HG02852 (cell line): ENCODE data around the gene NMUR1.
"Not testable (repeated sequence)": the region's sequence is repeated elsewhere in the genome, so short reads cannot be mapped to it uniquely, and the experiment has no call there.

Experiments used
- ATAC-seq: cut with Tn5 transposase; IDR thresholded peaks from one replicate; pipeline ENCODE4 v1.9.1; 2021; ENCODE audit warnings: mild to moderate bottlenecking, moderate library complexity; ENCODE audit not compliant: unreplicated experiment

The NMUR1 gene

GRCh38 chr2:231530099-231531011, at the start of gene NMUR1:
Gene NMUR1 (minus strand): TSS chr2:231530445. CDS start chr2:231530361, 84 bp downstream.
- no peak for ATAC-seq

DNA sequence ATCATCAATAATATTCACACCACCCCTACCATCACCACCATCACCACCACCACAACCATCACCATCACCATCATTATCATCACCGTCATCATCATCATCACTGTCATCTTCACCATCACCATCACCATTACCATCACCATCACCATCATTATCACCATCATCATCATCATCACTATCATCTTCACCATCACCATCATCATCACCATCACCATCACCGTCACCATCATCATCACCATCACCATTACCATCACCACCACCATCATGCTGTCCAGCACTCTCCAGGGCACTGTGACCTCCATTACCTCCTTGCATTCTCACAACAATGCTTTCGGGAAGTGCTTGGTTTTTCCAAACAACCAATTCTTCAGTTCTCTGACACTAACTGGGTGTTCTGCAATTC, 49.3 kb upstream of the NMUR1 start:
- no peak for ATAC-seq

DNA sequence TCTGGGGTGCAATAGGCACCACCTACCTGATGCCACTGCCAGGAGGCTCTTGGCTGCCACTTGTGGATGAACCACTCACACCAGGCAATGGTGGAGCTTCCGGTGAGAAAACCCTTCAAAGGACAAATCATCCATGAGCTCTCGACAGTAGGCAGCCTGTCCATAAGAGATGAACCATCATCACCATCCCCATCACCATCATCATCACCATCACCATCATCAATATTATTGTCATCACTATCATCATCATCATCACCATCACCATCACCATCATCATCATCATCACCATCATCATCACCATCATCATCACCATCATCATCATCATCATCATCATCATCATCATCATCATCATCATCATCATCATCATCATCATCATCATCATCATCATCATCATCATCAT, 48.4 kb upstream of the NMUR1 start:
- not testable (repeated sequence) for ATAC-seq

DNA sequence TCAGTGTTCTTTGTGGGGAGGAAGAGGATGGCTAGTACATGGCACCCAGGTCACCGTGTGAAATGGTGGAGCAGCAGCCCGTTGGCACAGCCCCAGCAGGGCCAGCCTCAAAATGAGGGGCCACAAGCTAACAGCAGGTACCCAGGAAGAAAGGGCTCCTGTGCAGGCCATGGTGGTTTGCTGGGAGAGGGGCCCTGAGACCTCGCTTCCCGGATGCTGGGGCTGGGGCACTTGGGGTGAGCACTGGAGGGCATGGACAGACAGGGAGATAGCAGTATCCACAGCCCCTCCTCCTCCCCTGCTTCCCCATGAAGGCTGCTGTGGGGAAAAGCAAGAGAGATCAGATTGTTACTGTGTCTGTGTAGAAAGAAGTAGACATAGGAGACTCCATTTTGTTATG, 46.2 kb upstream of the NMUR1 start:
- ATAC-seq = no peak

GRCh38 chr2:231575612-231576256, 45.5 kb upstream of the NMUR1 start:
- no peak for ATAC-seq

- no peak for ATAC-seq
Measured at GRCh38 chr2:231573698-231574421, 43.6 kb upstream of the NMUR1 start.

DNA sequence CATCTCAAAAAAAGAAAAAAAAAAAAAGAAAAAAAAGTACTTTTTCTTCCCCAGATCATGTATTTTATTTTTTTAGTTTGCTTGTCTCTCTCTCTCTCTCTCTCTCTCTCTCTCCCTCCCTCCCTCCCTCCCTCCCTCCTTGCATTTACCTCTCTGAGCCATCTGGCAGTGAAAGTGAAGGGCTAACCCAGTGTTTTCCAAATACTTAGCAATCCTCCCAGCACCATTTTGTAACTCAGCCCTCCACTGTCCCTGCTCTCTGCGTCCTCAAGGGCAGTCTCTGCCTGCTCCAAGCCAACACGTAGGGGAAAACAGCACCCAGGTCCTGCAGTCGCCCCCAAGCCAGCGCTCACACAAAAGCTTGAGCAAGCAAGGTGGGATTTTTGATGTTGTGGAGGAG, 42.9 kb upstream of the NMUR1 start:
- no peak for ATAC-seq

GRCh38 chr2:231571661-231572191, 41.5 kb upstream of the NMUR1 start:
- ATAC-seq = no peak

DNA sequence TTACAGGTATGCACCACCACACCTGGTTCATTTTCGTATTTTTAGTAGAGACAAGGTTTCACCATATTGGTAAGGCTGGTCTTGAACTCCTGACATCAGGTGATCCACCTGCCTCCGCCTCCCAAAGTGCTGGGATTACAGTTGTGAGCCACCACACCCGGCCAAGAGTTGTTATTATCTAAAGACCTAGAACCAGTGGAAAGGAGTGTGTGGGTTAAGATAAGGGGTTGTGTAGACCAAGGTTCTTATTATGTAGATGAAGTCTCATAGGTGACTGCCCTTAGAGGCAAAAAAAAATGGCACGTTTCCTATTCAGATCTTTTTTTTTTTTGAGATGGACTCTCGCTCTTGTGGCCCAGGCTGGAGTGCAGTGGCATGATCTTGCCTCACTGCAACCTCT, 40.7 kb upstream of the NMUR1 start:
- not testable (repeated sequence) for ATAC-seq

GRCh38 chr2:231568785-231569435, 38.7 kb upstream of the NMUR1 start:
- no peak for ATAC-seq

DNA sequence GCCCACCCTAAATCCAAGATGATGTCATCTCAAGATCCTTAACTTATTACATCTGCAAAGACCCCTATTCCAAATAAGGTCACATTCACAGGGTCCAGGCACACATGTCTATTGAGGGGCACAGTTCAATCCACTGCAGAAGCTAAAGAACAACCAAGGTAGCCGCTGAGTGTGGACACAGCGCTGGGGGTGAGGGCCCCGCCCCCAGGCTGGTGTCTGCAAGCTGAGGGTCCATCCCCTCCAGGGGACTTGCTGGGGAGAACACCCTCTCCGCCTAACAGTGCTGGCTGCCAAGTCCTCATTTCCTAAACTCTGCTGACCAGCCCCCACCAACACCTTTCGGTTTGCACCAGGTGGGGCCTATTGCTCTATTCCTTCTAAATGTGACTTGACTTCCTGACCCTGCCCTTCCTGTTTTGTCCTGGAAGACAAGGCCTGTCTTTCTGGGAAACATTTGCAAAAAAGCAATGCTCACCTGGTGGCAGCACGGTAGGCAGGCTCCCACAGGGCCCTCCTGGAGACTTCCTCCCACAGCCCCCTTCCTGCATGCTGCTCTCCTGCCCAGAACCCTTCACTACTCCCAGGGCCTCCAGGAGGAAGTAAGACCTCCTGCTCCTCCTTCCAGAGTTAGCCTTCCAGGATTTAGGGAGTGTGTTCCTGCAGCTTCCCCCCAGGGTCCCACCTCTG, 38.0 kb upstream of the NMUR1 start:
- ATAC-seq = no peak

DNA sequence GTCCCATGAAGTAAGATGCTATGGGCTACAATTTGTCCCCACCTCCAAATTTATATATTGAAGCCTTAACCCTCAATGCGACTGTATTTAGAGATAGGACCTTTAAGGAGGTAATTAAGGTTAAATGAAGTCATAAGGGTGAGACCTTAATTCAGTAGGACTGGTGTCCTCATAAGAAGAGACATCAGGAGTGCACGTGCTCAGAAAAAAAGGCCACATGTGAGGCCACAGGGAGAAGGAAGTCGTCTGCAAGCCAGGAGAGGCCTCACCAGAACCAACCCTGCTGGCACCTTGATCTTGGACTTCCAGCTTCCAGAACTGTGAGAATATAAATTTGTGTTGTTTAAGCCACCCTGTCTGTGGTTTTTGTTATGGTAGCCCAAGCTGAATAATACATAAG, 36.9 kb upstream of the NMUR1 start:
- ATAC-seq = no peak

DNA sequence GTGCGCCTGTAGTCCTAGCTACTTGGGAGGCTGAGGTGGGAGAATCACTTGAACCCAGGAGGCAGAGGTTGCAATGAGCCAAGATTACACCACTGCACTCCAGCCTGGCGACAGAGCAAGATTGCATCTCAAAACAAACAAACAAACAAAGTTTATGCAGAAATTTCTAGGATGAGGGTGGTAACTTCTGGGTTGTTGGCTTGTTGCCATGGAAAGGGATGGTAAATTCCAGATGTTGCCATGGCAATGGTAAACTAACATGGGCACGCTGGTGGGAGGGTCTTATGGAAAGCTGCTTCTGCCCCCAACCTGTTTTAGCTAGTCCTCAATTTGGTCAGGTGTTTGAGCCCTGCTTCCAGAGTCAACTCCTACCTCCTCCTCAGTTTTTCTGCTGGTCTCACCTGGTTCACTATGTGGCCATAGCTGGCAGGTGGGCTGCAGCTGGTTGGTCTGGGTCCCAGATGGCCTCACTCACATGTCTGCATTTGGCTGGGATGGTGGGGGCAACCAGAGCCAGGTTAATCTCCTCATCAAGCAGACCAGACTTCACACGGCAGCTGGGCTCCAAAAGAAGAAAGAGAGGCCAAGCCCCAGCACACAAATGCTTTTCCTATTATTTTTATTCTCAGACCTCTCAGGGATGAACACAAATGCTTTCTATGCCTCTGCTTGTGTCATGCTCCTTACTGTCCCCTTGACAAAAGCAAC, 35.8 kb upstream of the NMUR1 start:
- ATAC-seq = no peak

GRCh38 chr2:231563378-231563961, 33.2 kb upstream of the NMUR1 start:
- ATAC-seq = no peak

DNA sequence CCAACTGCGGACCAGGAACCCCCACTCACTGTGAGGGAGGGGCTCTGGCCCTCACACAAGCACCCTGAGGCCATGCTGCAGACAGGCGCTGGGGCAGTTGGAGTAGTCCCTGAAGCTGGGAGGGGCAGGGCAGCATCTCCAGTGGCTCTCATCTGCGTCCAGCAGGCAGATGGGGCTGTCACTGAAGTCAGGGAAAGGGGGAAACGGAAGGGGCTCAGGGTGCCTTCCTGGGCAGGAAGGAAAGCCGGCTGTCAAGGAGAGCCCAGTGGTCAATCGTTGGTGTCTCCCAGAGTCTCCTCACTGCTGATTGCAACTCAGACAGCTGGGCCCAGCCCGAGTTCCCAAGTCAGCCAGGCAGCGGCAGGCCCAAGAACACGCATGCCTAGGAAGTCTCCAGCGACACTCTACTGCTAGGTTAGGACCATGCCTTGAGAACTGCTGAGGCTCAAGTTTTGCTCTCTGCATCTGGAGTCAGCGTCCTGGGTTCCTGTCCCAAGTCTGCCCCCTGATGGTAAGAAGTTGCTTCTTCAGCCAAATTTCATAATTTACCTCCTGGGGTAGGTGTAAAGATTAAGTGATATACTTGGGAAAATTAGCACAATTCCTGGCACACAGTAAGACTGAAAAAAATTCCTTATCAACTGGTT, 27.4 kb upstream of the NMUR1 start:
- ATAC-seq = peak; percentile 66

DNA sequence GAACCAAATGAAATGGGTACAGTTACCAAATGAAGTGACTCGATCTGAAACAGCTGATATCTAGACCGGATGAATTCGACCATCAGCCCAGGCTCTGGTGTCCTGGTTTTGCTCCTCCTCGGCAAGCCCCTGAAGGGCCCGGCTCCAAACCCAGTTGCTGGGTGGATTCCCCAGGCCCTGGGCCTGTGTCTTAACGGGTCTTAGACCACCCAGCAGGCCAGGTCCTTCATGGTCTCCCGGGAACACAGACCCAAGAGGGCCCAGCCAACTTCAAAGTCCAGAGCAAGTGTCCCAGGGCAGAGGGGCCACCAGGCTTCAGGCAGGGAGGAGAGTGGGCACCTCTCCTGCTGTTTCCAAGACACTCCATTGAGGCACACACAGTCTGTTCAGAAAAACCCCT, 26.7 kb upstream of the NMUR1 start:
- ATAC-seq = no peak

- not testable (repeated sequence) for ATAC-seq
Measured at GRCh38 chr2:231556496-231556895, 26.3 kb upstream of the NMUR1 start.

DNA sequence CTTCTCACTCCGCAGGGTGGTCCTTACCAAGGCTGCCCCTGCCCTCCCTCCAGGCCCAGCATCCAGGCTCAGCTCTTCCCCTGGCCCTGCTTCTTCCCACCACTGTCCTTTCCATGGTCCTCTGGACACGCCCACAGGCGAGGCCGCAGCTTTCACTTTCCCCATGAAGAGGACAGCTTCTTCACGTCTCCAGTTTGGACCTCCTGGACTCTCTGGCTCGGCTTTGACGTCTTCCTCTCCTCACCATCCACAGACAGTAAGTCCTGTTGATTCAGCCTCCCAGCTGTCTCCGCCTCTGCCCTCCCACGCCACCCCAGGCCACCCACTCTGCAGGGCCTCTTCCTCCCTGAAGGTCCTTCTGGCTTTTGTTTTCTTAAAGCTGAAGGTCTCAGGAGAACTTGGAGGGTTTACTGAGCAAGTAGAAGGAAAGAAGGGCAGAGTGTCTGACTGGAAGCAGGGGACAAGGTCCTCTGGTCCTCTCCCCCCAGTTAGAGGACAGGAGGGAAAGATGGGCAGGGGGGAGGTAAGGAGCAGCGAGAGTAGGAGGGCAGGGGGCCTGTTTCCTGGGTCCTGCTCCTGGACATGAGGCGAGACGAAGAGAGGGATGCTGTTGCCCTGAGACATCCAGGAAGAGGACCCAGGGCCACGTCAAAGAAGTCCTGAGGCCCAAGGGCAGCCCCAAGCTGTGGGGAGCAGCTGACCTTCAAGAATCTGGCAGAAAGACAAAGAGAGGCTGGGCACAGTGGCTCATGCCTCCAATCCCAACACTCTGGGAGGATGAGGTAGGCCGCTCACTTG, 24.7 kb upstream of the NMUR1 start:
- no peak for ATAC-seq
